HG03108 (cell line): ENCODE results near the gene SUGP1.
"Not testable (repeated sequence)": the region's sequence is repeated elsewhere in the genome, so short reads cannot be mapped to it uniquely, and the experiment has no call there.

Source experiments
- ATAC-seq: cut with Tn5 transposase; IDR thresholded peaks from one replicate; pipeline ENCODE4 v1.9.1; 2021; ENCODE audit warnings: moderate library complexity; ENCODE audit not compliant: unreplicated experiment

The SUGP1 gene

GRCh38 chr19:19320361-19321140, at the start of gene SUGP1, which contains the start of gene MAU2:
Gene SUGP1, minus strand, starts transcription at chr19:19320509. Its CDS starts 13 bp downstream, at chr19:19320496.
Gene MAU2, plus strand, starts transcription at chr19:19320829. Its CDS starts 31 bp downstream, at chr19:19320860.
- peak; percentile 88 for ATAC-seq

- no peak for ATAC-seq
These were observed 47.8 kb upstream of the SUGP1 start for GRCh38 chr19:19368087-19368486.

GRCh38 chr19:19366434-19367396, 46.4 kb upstream of the SUGP1 start:
- ATAC-seq, result peak; percentile 65

- no peak for ATAC-seq
These were observed 41.8 kb upstream of the SUGP1 start for GRCh38 chr19:19362075-19362474.

- no peak for ATAC-seq
These were observed 40.8 kb upstream of the SUGP1 start for GRCh38 chr19:19361075-19361594.

GRCh38 chr19:19356901-19357566, 36.7 kb upstream of the SUGP1 start:
- no peak for ATAC-seq

- ATAC-seq, result no peak
These were observed 36.2 kb upstream of the SUGP1 start for GRCh38 chr19:19356500-19356899.

- ATAC-seq, result no peak
These were observed 35.4 kb upstream of the SUGP1 start for GRCh38 chr19:19355606-19356139.

- ATAC-seq, result no peak
These were observed 34.6 kb upstream of the SUGP1 start for GRCh38 chr19:19354932-19355331.

- no peak for ATAC-seq
These were observed 33.7 kb upstream of the SUGP1 start for GRCh38 chr19:19354007-19354406.

- ATAC-seq, result no peak
These were observed 32.5 kb upstream of the SUGP1 start for GRCh38 chr19:19352823-19353222.

- ATAC-seq, result not testable (repeated sequence)
These were observed 30.4 kb upstream of the SUGP1 start for GRCh38 chr19:19350756-19351155.

- ATAC-seq, result no peak
These were observed 29.1 kb upstream of the SUGP1 start for GRCh38 chr19:19349365-19349764.

- ATAC-seq, result no peak
These were observed 28.0 kb upstream of the SUGP1 start for GRCh38 chr19:19348266-19348665.

- no peak for ATAC-seq
These were observed 27.2 kb upstream of the SUGP1 start for GRCh38 chr19:19347401-19348110.

GRCh38 chr19:19345970-19346369, 25.7 kb upstream of the SUGP1 start:
- no peak for ATAC-seq

GRCh38 chr19:19345232-19345631, 24.9 kb upstream of the SUGP1 start:
- no peak for ATAC-seq

- ATAC-seq, result no peak
These were observed 23.5 kb upstream of the SUGP1 start for GRCh38 chr19:19343762-19344161.

GRCh38 chr19:19343016-19343362, 22.7 kb upstream of the SUGP1 start:
- ATAC-seq, result no peak
